Endodermal cell (in vitro differentiated cells): ENCODE data around the gene DENND5A. TPM values are rescaled to one million over a fixed set of nuclear protein-coding genes. Genes with fewer than 3 reads are reported as not detected.
A peak's percentile ranks its signal among the peaks of the same experiment; 100 is the strongest.

Experiments used
- DNase-seq: peaks from one replicate; pipeline ENCODE4 v3.0.0-alpha.2; 2017
- H3K27ac ChIP-seq: 2 replicates; pipeline ENCODE4 v1.5.1; 2013; ENCODE audit warnings: mild to moderate bottlenecking, low read depth, low read length, moderate library complexity
- H3K27me3 ChIP-seq: 2 replicates; pipeline ENCODE4 v1.6.1; 2013; ENCODE audit warnings: mild to moderate bottlenecking, low read length, moderate library complexity; ENCODE audit not compliant: insufficient read depth, control insufficient read depth, poor library complexity, severe bottlenecking
- H3K36me3 ChIP-seq: 2 replicates; pipeline ENCODE4 v1.7.0; 2013; ENCODE audit warnings: mild to moderate bottlenecking, low read length, moderate library complexity; ENCODE audit not compliant: control insufficient read depth, insufficient read depth
- H3K4me1 ChIP-seq: one replicate; pipeline ENCODE4 v1.7.0; 2013; ENCODE audit warnings: low read length; ENCODE audit not compliant: control insufficient read depth, insufficient read depth
- H3K4me3 ChIP-seq: 2 replicates; pipeline ENCODE4 v1.5.1; 2013; ENCODE audit warnings: mild to moderate bottlenecking, low read length, moderate library complexity
- H3K9ac ChIP-seq: 2 replicates; pipeline ENCODE4 v1.6.1; 2013; ENCODE audit warnings: mild to moderate bottlenecking, low read length, moderate library complexity; ENCODE audit not compliant: poor library complexity, severe bottlenecking; ENCODE audit errors: extremely low read depth
- H3K9me3 ChIP-seq: 2 replicates; pipeline ENCODE4 v1.6.1; 2013; ENCODE audit warnings: mild to moderate bottlenecking, low read length, moderate library complexity; ENCODE audit not compliant: control insufficient read depth
- H3K27ac Mint-ChIP-seq: 2 replicates; pipeline ENCODE4 v1.8.0; 2020; ENCODE audit warnings: mixed read lengths
- H3K27me3 Mint-ChIP-seq: 2 replicates; pipeline ENCODE4 v1.8.0; 2021; ENCODE audit warnings: mild to moderate bottlenecking, mixed read lengths; ENCODE audit not compliant: insufficient read depth
- H3K36me3 Mint-ChIP-seq: 2 replicates; pipeline ENCODE4 v1.8.0; 2020; ENCODE audit warnings: low read depth, mixed read lengths
- H3K4me1 Mint-ChIP-seq: 2 replicates; pipeline ENCODE4 v1.8.0; 2020; ENCODE audit warnings: mixed read lengths
- H3K4me3 Mint-ChIP-seq: 2 replicates; pipeline ENCODE4 v1.8.0; 2020; ENCODE audit warnings: mild to moderate bottlenecking, moderate library complexity, mixed read lengths
- H3K9me3 Mint-ChIP-seq: 2 replicates; pipeline ENCODE4 v1.8.0; 2020; ENCODE audit warnings: mild to moderate bottlenecking, mixed read lengths
- WGBS, 2 experiments: methylation state at CpG; one replicate each; pipeline versions ENCODE4 v1.1.5 to v1.1.7; 2013; ENCODE audit warnings: missing lambda C conversion rate in 2 of 2, mixed read lengths in 1 of 2; ENCODE audit not compliant: insufficient coverage in 1 of 2, insufficient read length in 1 of 2; 5-methylcytosine and 5-hydroxymethylcytosine counted together
- total RNA-seq, 2 donors: library from RNA; stranded (reverse); fragmentation: NEBNext Ultra II Directional in 1 of 2; extraction: Animal tissue kit (Norgen Biotek cat#: 25700) in 1 of 2; gene quantifications; 2 replicates in 1 of 2; 3 replicates in 1 of 2; pipeline ENCODE4 v1.2.1, GENCODE V29; 2021
- TF ChIP-seq, protein P1 (sequence below): fragments of 200-600 bp; sonication (generic); conservative IDR thresholded peaks from 2 replicates; pipeline ENCODE4 v1.5.0; 2021; ENCODE audit warnings: antibody characterized with exemption, mild to moderate bottlenecking

DENND5A gene
- total RNA-seq, 2 donors from 2014 or later: 119 to 171 TPM

DNA sequence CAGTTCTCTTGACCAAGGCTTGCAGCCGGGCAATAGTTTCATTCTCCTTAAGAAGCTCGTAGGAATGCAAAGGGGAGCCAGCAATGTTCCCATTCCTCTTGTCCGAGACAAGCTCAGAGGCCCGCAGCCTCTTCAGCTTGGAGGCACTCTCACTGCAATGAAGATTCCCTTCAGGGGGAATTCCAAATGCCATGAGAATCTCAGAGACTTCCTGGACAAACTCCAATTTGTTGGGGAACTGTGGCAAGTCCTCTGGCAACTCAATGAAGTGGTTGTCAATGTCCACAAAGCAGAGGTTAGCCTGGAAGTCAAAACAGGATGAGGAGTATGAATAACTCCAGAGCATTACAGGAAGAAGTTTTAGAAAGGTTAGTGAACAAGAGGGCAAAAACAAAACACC lies 84.4 kb downstream of the DENND5A start:
- H3K36me3 Mint-ChIP-seq: peaks cover 52% of the 10 kb centered on the region
- WGBS, 2 experiments: 95 to 100% methylated on average over 3 to 4 of the region's 4 CpGs

DNA sequence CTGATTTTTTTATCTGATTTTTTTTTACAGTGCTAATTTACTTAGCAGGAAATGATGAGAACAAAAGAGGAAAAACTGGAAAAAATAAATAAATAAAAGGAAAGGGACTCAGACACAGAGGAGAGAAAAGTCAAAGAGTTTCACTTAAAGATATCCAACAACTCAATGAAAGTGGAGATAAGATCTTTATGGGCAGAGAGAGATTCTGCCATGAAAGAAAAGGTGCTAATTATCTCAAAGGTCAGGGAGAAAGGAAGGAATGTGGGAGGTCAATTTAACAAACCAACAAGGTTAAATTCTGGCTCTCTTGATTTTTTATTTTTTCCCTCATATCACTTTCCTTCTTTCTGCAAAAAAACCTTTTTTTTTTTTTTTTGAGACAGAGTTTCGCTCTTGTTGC lies 86.0 kb downstream of the DENND5A start:
- H3K4me3 Mint-ChIP-seq: peak overlapping the region; percentile 4
- Histone ChIP-seq H3K27ac (peak overlapping the region; percentile 33), H3K9me3 (no peaks in the 10 kb centered on the region), H3K36me3 (peaks cover 55% of the 10 kb centered on the region), H3K9ac (peak overlapping the region; percentile 22), H3K4me3 (no peak overlapping the region), H3K27me3 (no peaks in the 10 kb centered on the region), H3K4me1 (peaks cover 15% of the 10 kb centered on the region)
- H3K27me3 Mint-ChIP-seq: no peaks in the 10 kb centered on the region
- peaks cover 46% of the 10 kb centered on the region for H3K4me1 Mint-ChIP-seq
- no peak for DNase-seq
- peak overlapping the region; percentile 84 for H3K27ac Mint-ChIP-seq
- WGBS, 2 experiments: 100% methylated on average over 1 of the region's 1 CpG; no CpG with 5 or more reads in 1 of the 2 experiments
- TF ChIP-seq, protein P1, sequence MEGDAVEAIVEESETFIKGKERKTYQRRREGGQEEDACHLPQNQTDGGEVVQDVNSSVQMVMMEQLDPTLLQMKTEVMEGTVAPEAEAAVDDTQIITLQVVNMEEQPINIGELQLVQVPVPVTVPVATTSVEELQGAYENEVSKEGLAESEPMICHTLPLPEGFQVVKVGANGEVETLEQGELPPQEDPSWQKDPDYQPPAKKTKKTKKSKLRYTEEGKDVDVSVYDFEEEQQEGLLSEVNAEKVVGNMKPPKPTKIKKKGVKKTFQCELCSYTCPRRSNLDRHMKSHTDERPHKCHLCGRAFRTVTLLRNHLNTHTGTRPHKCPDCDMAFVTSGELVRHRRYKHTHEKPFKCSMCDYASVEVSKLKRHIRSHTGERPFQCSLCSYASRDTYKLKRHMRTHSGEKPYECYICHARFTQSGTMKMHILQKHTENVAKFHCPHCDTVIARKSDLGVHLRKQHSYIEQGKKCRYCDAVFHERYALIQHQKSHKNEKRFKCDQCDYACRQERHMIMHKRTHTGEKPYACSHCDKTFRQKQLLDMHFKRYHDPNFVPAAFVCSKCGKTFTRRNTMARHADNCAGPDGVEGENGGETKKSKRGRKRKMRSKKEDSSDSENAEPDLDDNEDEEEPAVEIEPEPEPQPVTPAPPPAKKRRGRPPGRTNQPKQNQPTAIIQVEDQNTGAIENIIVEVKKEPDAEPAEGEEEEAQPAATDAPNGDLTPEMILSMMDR: no peak
- no peaks in the 10 kb centered on the region for H3K9me3 Mint-ChIP-seq
- H3K36me3 Mint-ChIP-seq: peaks cover 50% of the 10 kb centered on the region

More for the DNA sequence above, 84.4 kb downstream of the DENND5A start:
- no peak overlapping the region for H3K4me3 ChIP-seq
- no peak for DNase-seq
- no peaks in the 10 kb centered on the region for H3K27me3 ChIP-seq
- H3K36me3 ChIP-seq: peaks cover 63% of the 10 kb centered on the region
- Mint-ChIP-seq H3K9me3 (no peaks in the 10 kb centered on the region), H3K4me3 (no peak overlapping the region), H3K27me3 (no peaks in the 10 kb centered on the region), H3K4me1 (peaks cover 32% of the 10 kb centered on the region), H3K27ac (no peak overlapping the region)
- H3K4me1 ChIP-seq: peaks cover 15% of the 10 kb centered on the region
- no peak overlapping the region for H3K27ac ChIP-seq
- TF ChIP-seq, protein P1: no peak
- H3K9ac ChIP-seq: no peak overlapping the region
- no peaks in the 10 kb centered on the region for H3K9me3 ChIP-seq

DNA sequence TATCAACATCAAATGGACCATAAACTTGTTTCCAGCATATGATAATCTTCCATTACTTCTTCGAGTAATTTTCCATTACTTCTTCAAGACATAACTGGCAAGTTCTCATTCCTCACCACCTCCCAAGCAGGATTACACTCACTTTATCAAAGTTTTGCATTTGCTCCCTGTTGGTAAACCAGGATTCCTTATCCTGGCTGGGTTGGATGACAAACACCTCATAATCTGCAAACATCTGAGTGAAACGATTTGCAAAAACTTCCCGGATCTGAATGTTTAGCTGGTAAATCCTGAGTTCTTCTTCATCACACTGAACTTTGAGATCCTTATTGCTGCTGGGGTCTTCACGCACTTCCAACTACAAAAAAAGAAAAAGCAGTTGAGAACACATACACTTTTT lies 86.4 kb downstream of the DENND5A start:
- Mint-ChIP-seq H3K27ac (peak overlapping the region; percentile 84), H3K4me1 (peaks cover 46% of the 10 kb centered on the region), H3K27me3 (no peaks in the 10 kb centered on the region), H3K36me3 (peaks cover 47% of the 10 kb centered on the region), H3K9me3 (no peaks in the 10 kb centered on the region), H3K4me3 (peak overlapping the region; percentile 4)
- TF ChIP-seq, protein P1: no peak
- peak overlapping the region; percentile 34 for H3K4me3 ChIP-seq
- WGBS, 2 experiments: 51 to 68% methylated on average over 4 of the region's 4 CpGs
- H3K9me3 ChIP-seq: no peaks in the 10 kb centered on the region
- peaks cover 15% of the 10 kb centered on the region for H3K4me1 ChIP-seq
- DNase-seq: no peak
- H3K27ac ChIP-seq: peak overlapping the region; percentile 33
- H3K27me3 ChIP-seq: no peaks in the 10 kb centered on the region
- peak overlapping the region; percentile 22 for H3K9ac ChIP-seq
- H3K36me3 ChIP-seq: peaks cover 54% of the 10 kb centered on the region
